ENCODE data around the gene ELOVL6.
A peak's percentile ranks its signal among the peaks of the same experiment; 100 is the strongest.
"Not testable (repeated sequence)": the region's sequence is repeated elsewhere in the genome, so short reads cannot be mapped to it uniquely, and the experiment has no call there.

The ELOVL6 gene, protein sequence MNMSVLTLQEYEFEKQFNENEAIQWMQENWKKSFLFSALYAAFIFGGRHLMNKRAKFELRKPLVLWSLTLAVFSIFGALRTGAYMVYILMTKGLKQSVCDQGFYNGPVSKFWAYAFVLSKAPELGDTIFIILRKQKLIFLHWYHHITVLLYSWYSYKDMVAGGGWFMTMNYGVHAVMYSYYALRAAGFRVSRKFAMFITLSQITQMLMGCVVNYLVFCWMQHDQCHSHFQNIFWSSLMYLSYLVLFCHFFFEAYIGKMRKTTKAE

DNA sequence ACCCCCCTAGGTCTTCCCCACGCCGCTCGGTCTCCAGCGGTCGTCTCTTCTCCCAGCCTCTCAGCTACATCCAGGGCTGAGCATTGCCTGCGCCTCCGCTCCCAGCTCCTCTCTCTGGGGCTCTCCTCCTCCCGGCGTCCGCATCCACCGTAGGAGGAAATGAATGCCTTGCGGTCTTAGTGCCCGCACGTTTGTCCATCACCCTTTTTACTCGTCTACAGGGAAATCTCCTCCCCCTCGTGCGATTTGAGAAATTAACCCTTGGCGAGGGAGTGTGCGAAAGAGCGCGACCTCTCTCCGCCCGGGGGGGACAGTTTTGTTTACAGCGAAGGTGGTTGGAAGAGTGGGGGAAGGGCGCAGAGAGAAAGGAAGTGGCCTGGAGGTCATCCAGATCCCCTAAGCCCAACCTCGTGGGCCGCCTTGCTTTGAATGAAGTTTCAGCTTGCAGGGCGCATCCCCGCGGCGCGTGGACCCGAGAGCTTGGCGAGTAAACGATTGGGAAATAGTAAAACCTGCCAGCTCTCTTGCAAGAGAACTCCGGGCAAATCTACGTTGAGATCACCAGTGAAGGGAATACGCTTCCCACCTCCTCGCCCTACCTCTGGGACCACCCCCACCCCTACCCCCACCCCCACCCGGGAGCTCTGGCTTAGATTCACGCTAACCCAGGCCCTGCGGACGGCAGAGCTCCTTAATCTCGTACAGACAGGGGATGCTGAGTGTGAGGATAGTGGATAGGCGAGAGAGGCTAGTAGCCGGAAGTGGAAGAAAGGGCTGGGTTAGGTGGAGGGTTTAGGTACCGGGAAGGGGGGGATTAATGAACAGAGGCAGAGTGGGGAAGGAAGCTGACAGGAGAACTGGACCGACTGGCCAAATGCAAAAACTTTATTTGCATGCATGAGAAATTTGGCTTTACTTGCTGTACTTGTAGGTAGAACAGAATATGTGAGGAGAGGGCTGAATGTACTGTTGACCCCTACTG lies at the start of gene ELOVL6:
ELOVL6 (minus strand) TSS at position 181 of the 982 bp plus-strand sequence. CDS start 280 bp downstream, outside the sequence.
- DNase-seq (ENCODE audit: low read depth, low spot score): peak; percentile 85
- no peaks in the 10 kb centered on the region for H3K36me3 ChIP-seq (ENCODE audit: control insufficient read depth, insufficient read depth, low read length)
- H3K27me3 ChIP-seq (ENCODE audit: control insufficient read depth, insufficient read depth, low read length): no peaks in the 10 kb centered on the region
- H3K4me3 ChIP-seq (ENCODE audit: low read length): peak within 1 kb of the TSS; percentile 97
- no peak within 1 kb of the TSS for H3K27ac ChIP-seq (ENCODE audit: low read length)
- H3K4me1 ChIP-seq (ENCODE audit: control insufficient read depth, insufficient read depth, low read length): peaks cover 1% of the 10 kb centered on the region
- no peaks in the 10 kb centered on the region for H3K9me3 ChIP-seq (ENCODE audit: control insufficient read depth, insufficient read depth, low read length)
- WGBS (ENCODE audit: insufficient coverage, insufficient read length): no CpG with 5 or more reads among the region's 48 CpGs

DNA sequence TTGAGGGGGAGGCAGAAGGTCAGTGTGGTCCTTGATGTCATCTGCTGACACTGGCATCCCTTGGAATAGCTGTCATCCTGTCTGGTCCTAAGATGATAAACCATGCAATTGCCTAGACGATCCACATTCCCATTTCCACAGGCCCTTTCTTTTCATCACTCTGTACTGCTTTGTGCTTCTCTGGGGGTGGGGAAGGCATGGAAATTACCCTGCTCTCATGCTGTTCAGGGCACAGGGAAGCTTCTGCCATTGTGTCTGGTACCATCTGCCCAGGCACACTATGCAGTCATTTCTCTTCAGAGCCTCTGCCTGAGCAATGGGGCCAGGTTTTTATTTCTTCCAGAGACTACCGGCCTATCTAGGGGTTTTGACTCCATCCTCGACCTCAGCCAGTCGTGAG lies 49.7 kb upstream of the ELOVL6 start:
- Histone ChIP-seq H3K4me1 (ENCODE audit: control insufficient read depth, insufficient read depth, low read length) (no peaks in the 10 kb centered on the region), H3K27me3 (ENCODE audit: control insufficient read depth, insufficient read depth, low read length) (no peaks in the 10 kb centered on the region), H3K36me3 (ENCODE audit: control insufficient read depth, insufficient read depth, low read length) (no peaks in the 10 kb centered on the region), H3K4me3 (ENCODE audit: low read length) (no peak overlapping the region), H3K27ac (ENCODE audit: low read length) (no peak overlapping the region), H3K9me3 (ENCODE audit: control insufficient read depth, insufficient read depth, low read length) (no peaks in the 10 kb centered on the region)
- no CpG with 5 or more reads among the region's 4 CpGs for WGBS (ENCODE audit: insufficient coverage, insufficient read length)
- no peak for DNase-seq (ENCODE audit: low read depth, low spot score)

DNA sequence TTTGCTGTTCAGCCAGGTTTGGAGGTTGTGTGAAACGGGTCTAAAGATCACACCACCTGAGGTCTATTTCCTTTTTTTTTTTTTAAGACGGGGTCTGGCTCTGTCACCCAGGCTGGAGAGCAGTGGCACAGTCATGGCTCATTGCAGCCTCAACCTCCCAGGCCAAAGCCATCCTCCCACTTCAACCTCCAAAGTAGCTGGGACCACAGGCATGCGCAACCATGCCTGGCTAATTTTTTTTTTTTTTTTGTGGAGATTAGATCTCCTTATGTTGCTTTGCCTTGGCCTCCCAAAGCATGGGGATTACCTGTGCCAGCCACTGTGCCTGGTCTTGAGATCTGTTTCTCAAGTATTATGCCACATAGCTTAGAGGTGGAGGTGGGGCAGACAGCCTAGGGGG lies 49.2 kb upstream of the ELOVL6 start:
- no CpG with 5 or more reads among the region's 3 CpGs for WGBS (ENCODE audit: insufficient coverage, insufficient read length)
- Histone ChIP-seq H3K27ac (ENCODE audit: low read length) (no peak overlapping the region), H3K27me3 (ENCODE audit: control insufficient read depth, insufficient read depth, low read length) (no peaks in the 10 kb centered on the region), H3K9me3 (ENCODE audit: control insufficient read depth, insufficient read depth, low read length) (no peaks in the 10 kb centered on the region), H3K4me1 (ENCODE audit: control insufficient read depth, insufficient read depth, low read length) (no peaks in the 10 kb centered on the region), H3K4me3 (ENCODE audit: low read length) (no peak overlapping the region), H3K36me3 (ENCODE audit: control insufficient read depth, insufficient read depth, low read length) (no peaks in the 10 kb centered on the region)
- no peak for DNase-seq (ENCODE audit: low read depth, low spot score)

GRCh38 chr4:110245577-110245976 lies 47.2 kb upstream of the ELOVL6 start:
- Histone ChIP-seq H3K27me3 (ENCODE audit: control insufficient read depth, insufficient read depth, low read length) (no peaks in the 10 kb centered on the region), H3K9me3 (ENCODE audit: control insufficient read depth, insufficient read depth, low read length) (no peaks in the 10 kb centered on the region), H3K4me1 (ENCODE audit: control insufficient read depth, insufficient read depth, low read length) (no peaks in the 10 kb centered on the region), H3K27ac (ENCODE audit: low read length) (no peak overlapping the region), H3K4me3 (ENCODE audit: low read length) (no peak overlapping the region), H3K36me3 (ENCODE audit: control insufficient read depth, insufficient read depth, low read length) (no peaks in the 10 kb centered on the region)
- DNase-seq (ENCODE audit: low read depth, low spot score): no peak
- no CpG with 5 or more reads among the region's 5 CpGs for WGBS (ENCODE audit: insufficient coverage, insufficient read length)

- Histone ChIP-seq H3K27ac (ENCODE audit: low read length) (no peak overlapping the region), H3K27me3 (ENCODE audit: control insufficient read depth, insufficient read depth, low read length) (no peaks in the 10 kb centered on the region), H3K36me3 (ENCODE audit: control insufficient read depth, insufficient read depth, low read length) (no peaks in the 10 kb centered on the region), H3K9me3 (ENCODE audit: control insufficient read depth, insufficient read depth, low read length) (no peaks in the 10 kb centered on the region), H3K4me3 (ENCODE audit: low read length) (no peak overlapping the region), H3K4me1 (ENCODE audit: control insufficient read depth, insufficient read depth, low read length) (no peaks in the 10 kb centered on the region)
- no peak for DNase-seq (ENCODE audit: low read depth, low spot score)
- WGBS (ENCODE audit: insufficient coverage, insufficient read length): no CpG with 5 or more reads among the region's 1 CpG
Observed at GRCh38 chr4:110236324-110236723, 37.9 kb upstream of the ELOVL6 start.

- not testable (repeated sequence) for H3K27ac ChIP-seq (ENCODE audit: low read length); H3K4me1 ChIP-seq (ENCODE audit: control insufficient read depth, insufficient read depth, low read length); H3K4me3 ChIP-seq (ENCODE audit: low read length); H3K9me3 ChIP-seq (ENCODE audit: control insufficient read depth, insufficient read depth, low read length); H3K27me3 ChIP-seq (ENCODE audit: control insufficient read depth, insufficient read depth, low read length); H3K36me3 ChIP-seq (ENCODE audit: control insufficient read depth, insufficient read depth, low read length); DNase-seq (ENCODE audit: low read depth, low spot score)
- WGBS (ENCODE audit: insufficient coverage, insufficient read length): no CpG with 5 or more reads among the region's 11 CpGs
Observed at GRCh38 chr4:110233581-110233980, 35.2 kb upstream of the ELOVL6 start.

- H3K9me3 ChIP-seq (ENCODE audit: control insufficient read depth, insufficient read depth, low read length): no peaks in the 10 kb centered on the region
- H3K4me1 ChIP-seq (ENCODE audit: control insufficient read depth, insufficient read depth, low read length): no peaks in the 10 kb centered on the region
- no CpG with 5 or more reads among the region's 4 CpGs for WGBS (ENCODE audit: insufficient coverage, insufficient read length)
- H3K36me3 ChIP-seq (ENCODE audit: control insufficient read depth, insufficient read depth, low read length): no peaks in the 10 kb centered on the region
- DNase-seq (ENCODE audit: low read depth, low spot score): no peak
- H3K4me3 ChIP-seq (ENCODE audit: low read length): no peak overlapping the region
- no peaks in the 10 kb centered on the region for H3K27me3 ChIP-seq (ENCODE audit: control insufficient read depth, insufficient read depth, low read length)
- H3K27ac ChIP-seq (ENCODE audit: low read length): no peak overlapping the region
Observed at GRCh38 chr4:110231869-110232268, 33.5 kb upstream of the ELOVL6 start.

GRCh38 chr4:110229266-110229665 lies 30.9 kb upstream of the ELOVL6 start:
- DNase-seq (ENCODE audit: low read depth, low spot score): no peak
- Histone ChIP-seq H3K27ac (ENCODE audit: low read length) (no peak overlapping the region), H3K27me3 (ENCODE audit: control insufficient read depth, insufficient read depth, low read length) (no peaks in the 10 kb centered on the region), H3K36me3 (ENCODE audit: control insufficient read depth, insufficient read depth, low read length) (no peaks in the 10 kb centered on the region), H3K9me3 (ENCODE audit: control insufficient read depth, insufficient read depth, low read length) (no peaks in the 10 kb centered on the region), H3K4me3 (ENCODE audit: low read length) (no peak overlapping the region), H3K4me1 (ENCODE audit: control insufficient read depth, insufficient read depth, low read length) (no peaks in the 10 kb centered on the region)
- WGBS (ENCODE audit: insufficient coverage, insufficient read length): no CpG with 5 or more reads among the region's 2 CpGs

- no peak overlapping the region for H3K27ac ChIP-seq (ENCODE audit: low read length)
- DNase-seq (ENCODE audit: low read depth, low spot score): no peak
- H3K9me3 ChIP-seq (ENCODE audit: control insufficient read depth, insufficient read depth, low read length): no peaks in the 10 kb centered on the region
- no peaks in the 10 kb centered on the region; the same call in 1 of the 2 replicates for H3K4me1 ChIP-seq (ENCODE audit: control insufficient read depth, insufficient read depth, low read length)
- no peaks in the 10 kb centered on the region for H3K36me3 ChIP-seq (ENCODE audit: control insufficient read depth, insufficient read depth, low read length)
- no CpG with 5 or more reads among the region's 4 CpGs for WGBS (ENCODE audit: insufficient coverage, insufficient read length)
- H3K27me3 ChIP-seq (ENCODE audit: control insufficient read depth, insufficient read depth, low read length): no peaks in the 10 kb centered on the region
- H3K4me3 ChIP-seq (ENCODE audit: low read length): no peak overlapping the region
Observed at GRCh38 chr4:110224812-110225211, 26.4 kb upstream of the ELOVL6 start.

GRCh38 chr4:110224142-110224541 lies 25.7 kb upstream of the ELOVL6 start:
- no peaks in the 10 kb centered on the region; the same call in 1 of the 2 replicates for H3K4me1 ChIP-seq (ENCODE audit: control insufficient read depth, insufficient read depth, low read length)
- no CpG with 5 or more reads among the region's 2 CpGs for WGBS (ENCODE audit: insufficient coverage, insufficient read length)

More at GRCh38 chr4:110224142-110224541, 25.7 kb upstream of the ELOVL6 start:
- Histone ChIP-seq H3K9me3 (ENCODE audit: control insufficient read depth, insufficient read depth, low read length) (no peaks in the 10 kb centered on the region), H3K4me3 (ENCODE audit: low read length) (no peak overlapping the region), H3K27ac (ENCODE audit: low read length) (no peak overlapping the region), H3K27me3 (ENCODE audit: control insufficient read depth, insufficient read depth, low read length) (no peaks in the 10 kb centered on the region), H3K36me3 (ENCODE audit: control insufficient read depth, insufficient read depth, low read length) (no peaks in the 10 kb centered on the region)
- no peak for DNase-seq (ENCODE audit: low read depth, low spot score)

Measured in iPS DF 6.9 (cell line).